ENCODE measurements around the gene BTBD19. TPM values are rescaled to one million over a fixed set of nuclear protein-coding genes. Genes with fewer than 3 reads are reported as not detected.

The BTBD19 gene
- total and polyA plus RNA-seq, 2 of the 8 experiments (the other 6 are each of a cell fraction or from before 2014, with no cell fraction given), result 1.1 TPM

GRCh38 chr1:44807364-44808062, 810 bp upstream of the BTBD19 start (continued):
- TF ChIP-seq NANOG (IDR thresholded peaks at IDR 0.05; ENCODE audit: insufficient read depth, low read depth, low read length, poor library complexity, severe bottlenecking), result no peak
- no peak for TF ChIP-seq CEBPB (IDR thresholded peaks at IDR 0.05; ENCODE audit: low read depth, low read length)
- TF ChIP-seq NRF1 (IDR thresholded peaks at IDR 0.05; ENCODE audit: low read depth, low read length), result no peak
- no peak for TF ChIP-seq KDM4A (IDR thresholded peaks at IDR 0.05; ENCODE audit: low read depth, low read length, severe bottlenecking)
- TF ChIP-seq HDAC2 (IDR thresholded peaks at IDR 0.05; ENCODE audit: borderline replicate concordance in 1 of 2, low read depth in 2 of 2, low read length in 2 of 2), result no peak
- no peak for TF ChIP-seq RXRA (IDR thresholded peaks at IDR 0.05; ENCODE audit: insufficient read depth, low read depth, low read length)
- TF ChIP-seq SRF (IDR thresholded peaks at IDR 0.05; ENCODE audit: low read depth, low read length), result no peak
- no peak for TF ChIP-seq PHF8 (conservative IDR thresholded peaks at IDR 0.05; ENCODE audit: low read depth, low read length)
- TF ChIP-seq JUND (IDR thresholded peaks at IDR 0.05; ENCODE audit: low read length), result peak; percentile 73; the same call in 1 of the 2 replicates
- no peak for TF ChIP-seq CHD1 (IDR thresholded peaks at IDR 0.05; ENCODE audit: low read depth, low read length)
- peak in 1 of 2 experiments; percentile 80; a peak in 2 of 3 replicates for TF ChIP-seq POLR2A (IDR thresholded peaks at IDR 0.05; ENCODE audit: control extremely low read depth in 1 of 2, low read depth in 2 of 2, low read length in 2 of 2)
- TF ChIP-seq RBBP5 (IDR thresholded peaks at IDR 0.05; ENCODE audit: borderline replicate concordance, low read depth, low read length), result 0 out of 2 replicates have a peak, but pooled peaks have one; percentile 76
- TF ChIP-seq SUZ12 (IDR thresholded peaks at IDR 0.05; ENCODE audit: low read length), result no peak
- TF ChIP-seq GTF2F1 (IDR thresholded peaks at IDR 0.05; ENCODE audit: borderline replicate concordance, low read depth, low read length), result no peak
- TF ChIP-seq BCL11A (IDR thresholded peaks at IDR 0.05; ENCODE audit: low read depth in 2 of 2, low read length in 2 of 2), result no peak
- TF ChIP-seq KDM1A (IDR thresholded peaks at IDR 0.05; ENCODE audit: borderline replicate concordance, low read length), result no peak
- TF ChIP-seq SAP30 (IDR thresholded peaks at IDR 0.05; ENCODE audit: insufficient read depth, insufficient replicate concordance, low read length), result no peak

All from H1 (cell line).